ENCODE measurements around the gene LIME1. TPM values are rescaled to one million over a fixed set of nuclear protein-coding genes. Genes with fewer than 3 reads are reported as not detected.

Gene LIME1
- total RNA-seq, 1 donor from 2014 or later = 10.2 TPM

GRCh38 chr20:63698739-63699465, 37.6 kb upstream of the LIME1 start:
- ChIA-PET CTCF (no interaction called here), POLR2A (interaction anchor here (0.7 to 2.6 kb wide), 3 partner anchors 9 to 165 kb away, joined by 3 to 12 read pairs (median 3); partner anchors contain the start of genes ARFRP1 and ZGPAT)
- no peak for TF ChIP-seq CTCF (IDR thresholded peaks at IDR 0.05)
- Mint-ChIP-seq H3K27ac (no peak overlapping the region), H3K4me1 (peaks cover 20% of the 10 kb centered on the region), H3K9me3 (no peaks in the 10 kb centered on the region), H3K27me3 (no peaks in the 10 kb centered on the region), H3K4me3 (no peak overlapping the region), H3K36me3 (ENCODE audit: low read depth) (peaks cover 7% of the 10 kb centered on the region)
- ATAC-seq (ENCODE audit: low read depth) (peak; percentile 31), DNase-seq (no peak)
- intact Hi-C loops (cut with micrococcal nuclease) = loop anchor here (5.0 kb wide), 1 partner anchor 38 kb away; the partner anchor contains the start of genes LIME1 and SLC2A4RG

- intact Hi-C loops (cut with micrococcal nuclease) = loop anchor here (5.0 kb wide), 1 partner anchor 38 kb away; the partner anchor contains the start of genes LIME1 and SLC2A4RG
- CTCF ChIA-PET = no interaction called here
- no peak for DNase-seq
- Mint-ChIP-seq H3K27ac (no peak overlapping the region), H3K4me1 (peaks cover 20% of the 10 kb centered on the region), H3K9me3 (no peaks in the 10 kb centered on the region), H3K4me3 (no peak overlapping the region), H3K27me3 (no peaks in the 10 kb centered on the region), H3K36me3 (ENCODE audit: low read depth) (peaks cover 11% of the 10 kb centered on the region)
- no peak for ATAC-seq (ENCODE audit: low read depth)
- no peak for TF ChIP-seq CTCF (IDR thresholded peaks at IDR 0.05)
- POLR2A ChIA-PET = interaction anchor here (0.7 to 2.6 kb wide), 2 partner anchors 8 to 18 kb away, joined by 3 to 12 read pairs; partner anchors contain the start of genes ARFRP1 and ZGPAT
These were observed 36.8 kb upstream of the LIME1 start for GRCh38 chr20:63699466-63700198.

- Mint-ChIP-seq H3K4me3 (no peak overlapping the region), H3K4me1 (peaks cover 23% of the 10 kb centered on the region), H3K27ac (no peak overlapping the region), H3K27me3 (no peaks in the 10 kb centered on the region), H3K36me3 (ENCODE audit: low read depth) (peaks cover 19% of the 10 kb centered on the region), H3K9me3 (no peaks in the 10 kb centered on the region)
- CTCF ChIA-PET = no interaction called here
- TF ChIP-seq CTCF (IDR thresholded peaks at IDR 0.05) = no peak
- POLR2A ChIA-PET = no interaction called here
- intact Hi-C loops (cut with micrococcal nuclease) = no loop called here
- ATAC-seq (ENCODE audit: low read depth) (no peak), DNase-seq (no peak)
These were observed 36.0 kb upstream of the LIME1 start for GRCh38 chr20:63700199-63701050.

GRCh38 chr20:63701051-63701328, 35.5 kb upstream of the LIME1 start:
- Mint-ChIP-seq H3K27ac (no peak overlapping the region), H3K36me3 (ENCODE audit: low read depth) (peaks cover 25% of the 10 kb centered on the region), H3K9me3 (no peaks in the 10 kb centered on the region), H3K27me3 (no peaks in the 10 kb centered on the region), H3K4me3 (no peak overlapping the region), H3K4me1 (peaks cover 26% of the 10 kb centered on the region)
- no peak for DNase-seq
- no peak for TF ChIP-seq CTCF (IDR thresholded peaks at IDR 0.05)
- ATAC-seq (ENCODE audit: low read depth) = no peak
- intact Hi-C loops (cut with micrococcal nuclease) = no loop called here
- CTCF ChIA-PET = no interaction called here
- POLR2A ChIA-PET = no interaction called here
